Measurements from ENCODE around the gene TRPC6.
A peak's percentile ranks its signal among the peaks of the same experiment; 100 is the strongest.
"Not testable (repeated sequence)": the region's sequence is repeated elsewhere in the genome, so short reads cannot be mapped to it uniquely, and the experiment has no call there.

Gene TRPC6

GRCh38 chr11:101448881-101449442, 134.8 kb downstream of the TRPC6 start:
- no peak for DNase-seq (ENCODE audit: low spot score)

DNA sequence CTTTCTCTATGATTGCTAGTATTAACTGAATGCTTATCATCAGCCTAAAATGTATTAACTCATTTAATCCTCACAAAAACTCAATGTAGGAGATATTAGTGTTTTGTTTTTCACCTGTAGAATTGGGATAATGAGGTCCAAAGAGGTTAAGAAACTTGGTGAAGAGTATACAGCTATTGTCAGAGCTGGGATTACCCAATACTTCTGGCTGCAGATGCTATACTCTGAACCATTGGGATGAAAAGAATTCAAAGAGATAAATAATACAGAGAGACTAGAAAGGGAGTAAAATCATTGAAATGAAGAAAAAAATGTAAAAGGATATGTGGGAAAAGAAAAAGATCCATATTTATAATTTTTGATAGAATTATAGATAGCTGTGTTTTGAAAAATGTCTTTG, 137.1 kb downstream of the TRPC6 start:
- no peak for DNase-seq (ENCODE audit: low spot score)

GRCh38 chr11:101446238-101446637, 137.6 kb downstream of the TRPC6 start:
- DNase-seq (ENCODE audit: low spot score): no peak

DNA sequence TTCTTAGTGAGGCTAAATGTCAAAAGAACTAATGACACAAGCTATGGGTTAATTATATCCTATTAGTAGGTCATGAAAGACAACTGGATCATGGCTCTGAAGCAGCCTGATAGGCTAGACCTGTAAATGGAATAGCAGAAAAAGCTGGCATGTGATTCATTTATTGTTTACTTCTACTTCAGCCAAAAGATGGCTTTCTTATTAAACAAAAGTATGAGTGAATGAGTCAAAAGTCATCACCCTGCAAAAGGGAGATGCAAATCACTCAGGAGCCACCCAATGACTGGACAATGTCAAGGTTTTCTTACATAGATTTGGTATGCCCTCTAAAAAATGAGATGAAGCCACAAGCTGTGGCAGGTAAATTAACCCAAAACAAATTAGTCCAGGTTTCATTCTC, 138.0 kb downstream of the TRPC6 start:
- DNase-seq (ENCODE audit: low spot score): no peak

GRCh38 chr11:101444851-101445250, 139.0 kb downstream of the TRPC6 start:
- DNase-seq (ENCODE audit: low spot score): no peak

DNA sequence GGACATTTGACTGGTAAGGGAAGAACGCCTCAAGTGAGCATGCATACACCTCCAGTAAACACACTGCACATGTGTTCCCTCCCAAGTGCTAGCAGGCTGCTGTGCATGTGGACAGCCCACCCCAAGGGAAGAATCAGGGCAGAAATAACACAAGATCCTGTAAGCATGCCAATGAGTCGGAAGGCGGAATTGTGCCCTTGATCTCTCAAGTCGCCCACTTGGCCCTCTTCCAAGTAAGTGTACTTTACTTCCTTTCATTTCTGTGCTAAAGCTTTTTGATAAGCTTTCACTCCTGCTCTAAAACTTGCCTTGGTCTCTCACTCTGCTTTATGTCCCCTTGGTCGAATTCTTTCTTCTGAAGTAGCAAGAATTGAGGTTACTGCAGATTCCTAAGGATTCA, 139.6 kb downstream of the TRPC6 start:
- no peak for DNase-seq (ENCODE audit: low spot score)

GRCh38 chr11:101442936-101443521, 140.8 kb downstream of the TRPC6 start:
- no peak for DNase-seq (ENCODE audit: low spot score)

GRCh38 chr11:101442171-101442570, 141.6 kb downstream of the TRPC6 start:
- no peak for DNase-seq (ENCODE audit: low spot score)

GRCh38 chr11:101441747-101442146, 142.1 kb downstream of the TRPC6 start:
- DNase-seq (ENCODE audit: low spot score): no peak

GRCh38 chr11:101439488-101439887, 144.3 kb downstream of the TRPC6 start:
- no peak for DNase-seq (ENCODE audit: low spot score)

DNA sequence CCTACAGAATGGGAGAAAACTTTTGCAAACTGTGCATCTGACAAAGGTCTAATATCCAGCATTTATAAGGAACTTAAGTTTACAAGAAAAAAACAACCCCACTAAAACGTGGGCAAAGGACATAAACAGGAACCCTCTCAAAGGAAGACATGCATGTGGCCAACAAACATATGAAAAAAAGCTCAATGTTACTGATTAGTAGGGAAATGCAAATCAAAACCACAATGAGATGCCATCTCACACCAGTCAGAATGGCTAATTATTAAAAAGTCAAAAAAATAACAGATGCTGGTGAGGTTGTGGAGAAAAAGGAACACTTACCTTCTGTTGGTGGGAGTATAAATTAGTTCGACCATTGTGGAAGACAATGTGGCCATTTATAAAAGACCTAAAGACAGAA, 145.1 kb downstream of the TRPC6 start:
- DNase-seq (ENCODE audit: low spot score): not testable (repeated sequence)

DNA sequence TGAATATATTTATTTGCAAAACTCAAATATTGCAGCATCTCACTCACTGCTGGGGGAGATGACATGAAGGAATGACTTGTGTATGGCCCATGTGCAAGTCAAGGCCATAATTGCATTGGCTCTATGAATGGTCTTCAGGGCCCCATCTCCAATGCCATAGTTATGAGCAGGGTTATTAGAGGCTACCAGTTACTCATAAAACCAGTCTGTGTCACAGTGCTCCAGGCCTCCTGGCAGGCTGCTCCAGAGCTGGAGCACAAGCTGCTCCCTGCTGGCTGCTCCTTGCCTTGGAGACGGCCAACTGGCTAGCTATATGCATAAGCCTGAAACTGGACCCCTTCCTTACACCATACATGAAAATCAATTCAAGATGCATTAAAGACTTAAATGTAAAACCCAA, 145.7 kb downstream of the TRPC6 start:
- DNase-seq (ENCODE audit: low spot score): no peak

- peak; percentile 10 for DNase-seq (ENCODE audit: low spot score)
Observed at GRCh38 chr11:101436511-101437142, 147.2 kb downstream of the TRPC6 start.

DNA sequence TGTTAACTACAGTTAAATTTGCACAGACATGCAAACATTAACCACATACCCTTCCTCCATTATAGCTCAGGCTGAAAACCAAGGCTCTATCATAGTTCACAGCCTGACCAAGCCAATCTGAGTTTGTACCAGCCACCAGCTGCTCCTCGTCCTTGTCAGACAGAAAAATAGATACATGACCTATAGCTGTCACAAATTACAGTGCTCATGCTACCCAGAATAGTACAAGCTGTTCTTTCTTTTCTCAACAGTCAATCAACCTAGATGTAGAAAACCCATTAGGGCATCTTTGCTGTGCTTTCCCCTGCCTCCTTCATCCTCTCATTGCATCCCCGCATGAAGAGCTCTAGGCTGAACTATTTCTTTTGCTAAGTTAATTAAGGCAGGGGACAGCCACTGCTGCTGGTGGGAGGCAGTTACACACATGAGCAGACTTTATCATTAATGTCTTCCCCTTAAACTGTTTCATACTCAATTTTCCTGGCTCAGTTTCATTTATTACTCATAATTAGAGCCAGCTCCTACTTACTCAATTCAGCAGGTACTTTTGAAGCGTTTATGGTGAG, 148.3 kb downstream of the TRPC6 start:
- DNase-seq (ENCODE audit: low spot score): no peak

GRCh38 chr11:101434026-101434643, 149.7 kb downstream of the TRPC6 start:
- DNase-seq (ENCODE audit: low spot score): no peak

DNA sequence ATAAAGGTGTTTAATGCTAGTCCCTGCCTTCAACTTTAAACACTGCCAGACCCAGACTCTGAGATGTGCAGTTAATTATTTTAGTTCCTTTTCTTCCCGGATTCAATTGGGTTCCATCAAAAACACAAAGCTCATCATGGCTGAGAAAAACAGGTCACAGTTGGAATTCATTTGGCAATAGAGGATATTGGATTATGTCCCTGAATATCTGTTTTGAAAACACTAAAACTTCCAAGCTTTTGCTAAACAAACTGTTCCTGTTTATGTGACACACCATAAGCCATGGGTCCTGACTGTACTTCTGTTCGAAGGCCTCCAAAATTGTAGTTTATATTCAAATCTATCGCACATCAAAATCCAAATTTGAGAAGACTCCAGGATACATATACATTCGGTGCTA, 150.7 kb downstream of the TRPC6 start:
- no peak for DNase-seq (ENCODE audit: low spot score)

DNA sequence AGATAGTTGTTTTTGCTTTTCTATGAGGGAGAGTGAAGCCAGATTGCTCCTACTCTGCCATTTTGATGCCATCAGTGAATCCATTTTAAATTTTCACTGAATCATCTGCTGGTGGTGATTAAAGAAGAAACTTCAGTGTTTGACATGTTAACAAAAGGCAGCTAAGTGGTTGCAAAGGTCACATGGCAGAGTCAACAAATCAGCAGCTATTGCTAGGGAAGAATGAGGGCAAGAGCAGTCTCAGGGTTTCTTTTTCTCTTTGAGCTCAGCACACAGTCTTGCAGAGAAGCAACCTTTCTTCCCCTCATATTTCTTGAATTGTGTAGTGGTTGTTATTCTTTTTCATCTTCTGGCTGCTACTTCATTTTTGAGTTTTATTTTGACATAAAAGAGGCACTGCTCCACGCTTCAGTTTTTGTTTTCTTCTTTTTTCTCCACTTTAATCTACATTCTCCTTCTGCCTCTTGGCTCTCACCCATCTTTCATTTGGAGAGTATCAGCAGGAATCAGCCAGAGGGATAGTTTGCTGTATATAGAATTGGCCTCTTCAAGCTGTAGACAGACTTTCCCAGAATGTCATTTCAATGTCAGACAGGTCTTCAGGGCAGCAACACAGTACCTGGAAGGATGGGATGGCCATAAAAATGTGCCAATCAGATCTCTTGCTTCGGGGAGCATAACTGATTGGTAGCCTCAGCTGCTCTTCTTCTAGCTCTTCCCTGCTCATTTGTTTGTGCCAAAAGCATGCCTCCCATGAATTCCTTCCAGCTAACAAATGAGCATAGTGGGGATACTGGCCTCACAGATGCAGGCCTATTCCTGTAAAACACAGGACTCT, 153.9 kb downstream of the TRPC6 start:
- peak; percentile 6 for DNase-seq (ENCODE audit: low spot score)

- DNase-seq (ENCODE audit: low spot score): no peak
Observed at GRCh38 chr11:101428918-101429317, 154.9 kb downstream of the TRPC6 start.

DNA sequence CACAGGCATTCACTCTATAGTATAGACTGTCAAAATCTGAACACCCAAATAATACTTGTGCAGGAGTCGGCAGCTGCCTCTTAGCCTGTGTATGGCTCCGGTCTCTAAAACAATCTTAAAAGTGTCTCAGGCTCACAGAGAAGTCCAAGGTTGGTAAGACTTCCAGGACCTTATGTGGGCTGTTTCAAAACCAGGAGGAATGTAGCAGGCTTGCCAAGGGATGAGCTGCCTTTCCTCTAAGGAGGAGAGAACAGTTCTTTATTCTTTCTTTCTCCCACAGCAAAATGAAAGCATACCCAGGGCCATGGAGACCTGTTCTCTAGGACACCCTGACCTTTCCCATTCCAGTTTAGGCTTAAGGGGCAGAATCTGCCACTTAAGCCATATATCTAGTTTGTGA, 176.5 kb downstream of the TRPC6 start:
- DNase-seq (ENCODE audit: low spot score): no peak

All from cerebellar cortex (tissue), 1 donor.